Esophagus squamous epithelium (tissue), 4 donors: ENCODE results near the gene ORAI3.

Source experiments
- CTCF ChIP-seq, 6 experiments: fragments of 450-650 bp in 4 of 6; fragments of 200-600 bp in 2 of 6; sonication (generic) in 2 of 6; IDR thresholded peaks; one replicate each; pipeline ENCODE4 v1.5.1; 2016 to 2019; ENCODE audit warnings: antibody characterized with exemption in 6 of 6, mild to moderate bottlenecking in 4 of 6, moderate library complexity in 4 of 6
- POLR2A ChIP-seq, 4 donors: fragments of 450-650 bp; IDR thresholded peaks; one replicate each; pipeline ENCODE4 v1.6.1; 2017; ENCODE audit warnings: antibody characterized with exemption in 4 of 4, mild to moderate bottlenecking in 4 of 4, moderate library complexity in 3 of 4

- TF ChIP-seq CTCF (IDR thresholded peaks at IDR 0.05), result no peak
- TF ChIP-seq POLR2A (IDR thresholded peaks at IDR 0.05), result no peak
Observed at GRCh38 chr16:30951193-30951592, 2.3 kb downstream of the ORAI3 start.
